ENCODE results near the gene KCNQ1OT1. TPM values are rescaled to one million over a fixed set of nuclear protein-coding genes. Genes with fewer than 3 reads are reported as not detected.

Gene KCNQ1OT1
- total and polyA plus RNA-seq, 7 donors, result 0.01 to 0.56 (median 0.30) TPM

- ATAC-seq, result no peak
- Histone ChIP-seq H3K27me3 (ENCODE audit: insufficient read depth in 3 of 3, low read length in 2 of 3) (no peaks in the 10 kb centered on the region), H3K4me3 (no peak overlapping the region), H3K36me3 (ENCODE audit: insufficient read depth in 1 of 2, low read depth in 1 of 2) (no peaks in the 10 kb centered on the region), H3K9me3 (no peaks in the 10 kb centered on the region), H3K4me1 (peaks cover 3% of the 10 kb centered on the region), H3K27ac (no peak overlapping the region)
- 72 to 82% (median 80%) methylated on average over 16 of the region's 16 CpGs for WGBS, 3 donors
- DNase-seq, result no peak
- no peak for TF ChIP-seq CTCF (IDR thresholded peaks at IDR 0.05)
- intact Hi-C loops (cut with DNase I), result no loop called here
Measured at GRCh38 chr11:2730272-2731129, 30.7 kb upstream of the KCNQ1OT1 start.

- DNase-seq (no peak), ATAC-seq (no peak)
- WGBS, 3 donors, result 94% methylated on average over 9 of the region's 9 CpGs
- Histone ChIP-seq H3K9me3 (no peaks in the 10 kb centered on the region), H3K4me3 (no peak overlapping the region), H3K36me3 (ENCODE audit: insufficient read depth in 1 of 2, low read depth in 1 of 2) (no peaks in the 10 kb centered on the region), H3K4me1 (peaks cover 7% of the 10 kb centered on the region), H3K27me3 (ENCODE audit: insufficient read depth in 3 of 3, low read length in 2 of 3) (no peaks in the 10 kb centered on the region), H3K27ac (no peak overlapping the region)
- intact Hi-C loops (cut with DNase I), result no loop called here
- TF ChIP-seq CTCF (IDR thresholded peaks at IDR 0.05), result no peak
Measured at GRCh38 chr11:2729841-2730240, 30.0 kb upstream of the KCNQ1OT1 start.

GRCh38 chr11:2728663-2729332, 29.0 kb upstream of the KCNQ1OT1 start:
- no peak for DNase-seq
- whole genome bisulfite sequencing, 3 donors, result 87 to 91% (median 90%) methylated on average over 18 of the region's 18 CpGs
- no peaks in the 10 kb centered on the region for H3K27me3 ChIP-seq (ENCODE audit: insufficient read depth in 3 of 3, low read length in 2 of 3)
- no peaks in the 10 kb centered on the region for H3K9me3 ChIP-seq
- peaks cover 15% of the 10 kb centered on the region for H3K4me1 ChIP-seq
- H3K36me3 ChIP-seq (ENCODE audit: insufficient read depth in 1 of 2, low read depth in 1 of 2), result no peaks in the 10 kb centered on the region
- intact Hi-C loops (cut with DNase I), result no loop called here
- H3K27ac ChIP-seq, result no peak overlapping the region
- no peak overlapping the region for H3K4me3 ChIP-seq
- ATAC-seq, result no peak
- TF ChIP-seq CTCF (IDR thresholded peaks at IDR 0.05), result no peak

DNA sequence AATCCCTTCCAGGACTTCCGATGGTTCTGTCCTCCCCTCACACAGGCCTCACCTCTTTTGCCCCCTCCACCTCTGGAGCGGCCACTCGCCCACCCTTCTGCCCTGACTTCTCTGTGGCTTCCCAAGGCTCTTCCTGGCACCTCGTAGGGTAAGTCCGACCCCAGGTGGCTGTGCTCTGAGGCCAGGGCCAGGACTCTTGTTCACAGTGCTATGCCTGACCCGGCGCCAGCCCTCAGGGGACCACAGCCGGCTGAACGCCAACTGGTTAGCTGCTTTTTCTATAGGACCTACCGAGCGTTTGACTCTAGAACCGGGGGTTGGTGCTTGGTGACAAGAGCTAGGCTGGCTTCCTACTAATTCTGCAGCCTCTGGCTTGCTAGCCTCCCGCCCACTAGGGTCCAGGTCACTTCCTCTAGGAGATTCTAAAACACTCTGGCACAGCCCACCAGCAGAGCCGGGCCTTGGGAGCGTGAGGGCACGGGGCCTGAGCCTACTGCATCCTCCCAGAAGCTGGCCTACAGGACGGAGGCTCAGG, 28.4 kb upstream of the KCNQ1OT1 start:
- intact Hi-C loops (cut with DNase I), result no loop called here
- H3K27ac ChIP-seq, result no peak overlapping the region
- H3K27me3 ChIP-seq (ENCODE audit: insufficient read depth in 3 of 3, low read length in 2 of 3), result no peaks in the 10 kb centered on the region
- H3K9me3 ChIP-seq, result no peaks in the 10 kb centered on the region
- 85 to 93% (median 87%) methylated on average over 17 of the region's 17 CpGs for whole genome bisulfite sequencing, 3 donors
- no peak for ATAC-seq
- no peaks in the 10 kb centered on the region for H3K36me3 ChIP-seq (ENCODE audit: insufficient read depth in 1 of 2, low read depth in 1 of 2)
- no peak overlapping the region for H3K4me3 ChIP-seq
- no peak for DNase-seq
- TF ChIP-seq CTCF (IDR thresholded peaks at IDR 0.05), result no peak
- H3K4me1 ChIP-seq, result peaks cover 15% of the 10 kb centered on the region

Measured in psoas muscle (tissue), 8 donors.